HepG2 (cell line): ENCODE results near the gene SOST. TPM values are rescaled to one million over a fixed set of nuclear protein-coding genes. Genes with fewer than 3 reads are reported as not detected.
A peak's percentile ranks its signal among the peaks of the same experiment; 100 is the strongest.

Source experiments
- FOXK1 ChIP-seq: sonication (generic); formaldehyde crosslinking; IDR thresholded peaks from 2 replicates; pipeline ENCODE4 v1.4.0; 2020; ENCODE audit warnings: low read depth, missing genetic modification reagents, borderline replicate concordance
- HDAC2 ChIP-seq: sonication (generic); formaldehyde crosslinking; IDR thresholded peaks from 2 replicates; pipeline ENCODE4 v1.4.0; 2020; ENCODE audit warnings: missing genetic modification reagents
- HOXA7 ChIP-seq: sonication (generic); formaldehyde crosslinking; IDR thresholded peaks from 2 replicates; pipeline ENCODE4 v1.8.1; 2022; ENCODE audit warnings: mild to moderate bottlenecking, missing genetic modification reagents, moderate library complexity
- MIXL1 ChIP-seq: IDR thresholded peaks from 2 replicates; pipeline ENCODE4 v1.6.1; 2016
- NFYB ChIP-seq: sonication (generic); formaldehyde crosslinking; IDR thresholded peaks from 2 replicates; pipeline ENCODE4 v1.4.0; 2020; ENCODE audit warnings: missing genetic modification reagents
- RORA ChIP-seq: sonication (generic); formaldehyde crosslinking; IDR thresholded peaks from 2 replicates; pipeline ENCODE4 v1.5.0; 2020; ENCODE audit warnings: mild to moderate bottlenecking, missing genetic modification reagents, moderate library complexity
- SKI ChIP-seq: fragments of 450-650 bp; IDR thresholded peaks from one replicate; pipeline ENCODE4 v1.6.1; 2018; ENCODE audit warnings: mild to moderate bottlenecking; ENCODE audit not compliant: partially characterized antibody
- SP140L ChIP-seq: sonication (generic); formaldehyde crosslinking; IDR thresholded peaks from 2 replicates; pipeline ENCODE4 v1.4.0; 2020; ENCODE audit warnings: missing genetic modification reagents, borderline replicate concordance
- SRY ChIP-seq: sonication (generic); formaldehyde crosslinking; IDR thresholded peaks from 2 replicates; pipeline ENCODE4 v1.8.0; 2022; ENCODE audit warnings: mild to moderate bottlenecking, missing genetic modification reagents
- ZBTB7B ChIP-seq: sonication (generic); formaldehyde crosslinking; IDR thresholded peaks from 2 replicates; pipeline ENCODE4 v1.4.0; 2020; ENCODE audit warnings: missing genetic modification reagents
- ZNF10 ChIP-seq: sonication (generic); formaldehyde crosslinking; IDR thresholded peaks from 2 replicates; pipeline ENCODE4 v1.4.0; 2020; ENCODE audit warnings: mild to moderate bottlenecking, low read depth, missing genetic modification reagents, borderline replicate concordance
- ZNF33A ChIP-seq: sonication (generic); formaldehyde crosslinking; IDR thresholded peaks from 2 replicates; pipeline ENCODE4 v1.5.1; 2020; ENCODE audit warnings: missing genetic modification reagents, mild to moderate bottlenecking, moderate library complexity, borderline replicate concordance
- ZNF616 ChIP-seq: sonication (generic); formaldehyde crosslinking; IDR thresholded peaks from 2 replicates; pipeline ENCODE4 v1.5.0; 2020; ENCODE audit warnings: low read depth, mild to moderate bottlenecking, missing genetic modification reagents
- ZNF776 ChIP-seq: sonication (generic); formaldehyde crosslinking; IDR thresholded peaks from 2 replicates; pipeline ENCODE4 v1.4.0; 2020; ENCODE audit warnings: mild to moderate bottlenecking, missing genetic modification reagents
- ZNF883 ChIP-seq: sonication (generic); formaldehyde crosslinking; IDR thresholded peaks from 2 replicates; pipeline ENCODE4 v1.5.1; 2020; ENCODE audit warnings: mild to moderate bottlenecking, missing genetic modification reagents; ENCODE audit errors: not compliant biosample characterization
- ZSCAN21 ChIP-seq: sonication (generic); formaldehyde crosslinking; IDR thresholded peaks from 2 replicates; pipeline ENCODE4 v1.8.0; 2022; ENCODE audit warnings: mild to moderate bottlenecking, missing genetic modification reagents, moderate library complexity, borderline replicate concordance
- polyA plus RNA-seq, 8 experiments: library from polyadenylated mRNA; depleted of rRNA in 3 of 8; stranded (reverse) in 7 of 8; unstranded in 1 of 8; fragments of >200 nt; fragmentation: Illumina TruSeq in 4 of 8; extraction: Trizol in 4 of 8; gene quantifications; 2 replicates each; pipeline versions ENCODE4 v1.2.1 to v1.2.3, GENCODE V29; 2011 to 2016; ENCODE audit warnings: low read depth in 4 of 8, missing spikeins in 1 of 8, mixed read lengths in 1 of 8; ENCODE audit not compliant: insufficient read depth in 1 of 8
- total RNA-seq, 5 experiments: library from RNA; depleted of rRNA; stranded (reverse); fragments of >200 nt; fragmentation: Illumina TruSeq; extraction: Trizol; gene quantifications; 2 replicates each; pipeline ENCODE4 v1.2.3, GENCODE V29; 2016; ENCODE audit warnings: low read depth in 1 of 5
- TF ChIP-seq, protein P1 (sequence below): IDR thresholded peaks from 2 replicates; pipeline ENCODE4 v1.6.1; 2012; ENCODE audit warnings: low read depth, low read length, improper control_type of control experiment
- TF ChIP-seq, protein P2 (sequence below): sonication (generic); formaldehyde crosslinking; IDR thresholded peaks from 2 replicates; pipeline ENCODE4 v1.4.0; 2020; ENCODE audit warnings: low read depth, mild to moderate bottlenecking, missing genetic modification reagents
- TF ChIP-seq, protein P3 (sequence below): sonication (generic); formaldehyde crosslinking; IDR thresholded peaks from 2 replicates; pipeline ENCODE4 v1.4.0; 2020; ENCODE audit warnings: missing genetic modification reagents; ENCODE audit errors: not compliant biosample characterization
- TF ChIP-seq, protein P4 (sequence below): sonication (generic); formaldehyde crosslinking; IDR thresholded peaks from 2 replicates; pipeline ENCODE4 v1.5.1; 2020; ENCODE audit warnings: mild to moderate bottlenecking, missing genetic modification reagents, borderline replicate concordance

The SOST gene
- total and polyA plus RNA-seq, 2 of the 13 experiments (the other 11 are each of a cell fraction or from before 2014, with no cell fraction given), result not detected

DNA sequence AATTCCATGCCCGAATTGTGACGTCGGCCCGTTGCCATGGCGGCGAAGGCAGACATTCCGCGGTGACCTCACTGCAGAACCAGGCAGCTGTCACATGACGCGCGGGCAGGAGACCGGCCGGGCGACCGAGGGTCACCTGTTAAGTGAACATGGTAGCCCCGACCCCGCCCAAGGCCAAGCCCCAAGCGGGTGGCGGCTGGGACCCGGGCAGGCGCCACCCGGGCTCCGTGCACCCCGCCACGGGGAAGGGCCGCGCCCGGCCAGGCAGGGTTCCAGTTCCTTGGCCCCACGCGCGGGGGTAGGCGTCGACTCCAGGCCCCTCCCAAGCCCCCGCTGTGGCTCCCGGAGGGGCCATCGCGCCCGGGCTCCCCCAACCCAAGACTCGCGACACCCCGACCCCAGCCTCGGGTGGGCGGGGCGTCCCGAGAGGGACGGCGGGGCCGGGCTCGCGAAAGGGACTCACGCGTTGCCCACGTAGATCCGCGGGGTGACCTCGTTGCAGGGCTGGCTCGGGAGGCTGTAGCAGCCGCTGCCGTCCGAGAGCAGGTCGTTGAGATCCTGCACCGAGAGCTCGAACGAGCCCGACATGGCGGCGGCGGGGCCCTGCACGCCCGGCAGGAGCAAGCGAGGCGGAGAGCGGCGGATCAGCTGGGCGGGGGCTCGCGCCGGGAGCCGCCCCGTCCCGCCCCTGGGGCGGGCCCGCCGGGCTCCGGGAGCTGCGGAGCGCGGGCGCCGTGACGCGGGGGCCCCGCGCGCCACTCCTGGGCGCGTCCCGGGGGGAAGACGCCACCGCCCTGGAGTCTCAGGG is 19.9 kb upstream of the SOST start, which contains the start of gene DUSP3 (continued):
- TF ChIP-seq ZNF616 (CRISPR knock-in tag) (no peak; the same call in 1 of the 2 replicates), ZNF10 (CRISPR knock-in tag) (no peak), FOXK1 (CRISPR knock-in tag) (peak; percentile 51; the same call in 1 of the 2 replicates), ZNF776 (CRISPR knock-in tag) (peak; percentile 44; the same call in 1 of the 2 replicates), RORA (no peak), NFYB (CRISPR knock-in tag) (no peak; the same call in 1 of the 2 replicates), MIXL1 (no peak), SKI (peak; percentile 51), HDAC2 (no peak; the same call in 1 of the 2 replicates), HOXA7 (no peak), ZSCAN21 (peak; percentile 95), SP140L (peak; percentile 49; the same call in 1 of the 2 replicates), ZNF883 (CRISPR knock-in tag) (peak; percentile 62), ZNF33A (no peak), ZBTB7B (CRISPR knock-in tag) (peak; percentile 23), SRY (peak; percentile 93)
- TF ChIP-seq, protein P1, sequence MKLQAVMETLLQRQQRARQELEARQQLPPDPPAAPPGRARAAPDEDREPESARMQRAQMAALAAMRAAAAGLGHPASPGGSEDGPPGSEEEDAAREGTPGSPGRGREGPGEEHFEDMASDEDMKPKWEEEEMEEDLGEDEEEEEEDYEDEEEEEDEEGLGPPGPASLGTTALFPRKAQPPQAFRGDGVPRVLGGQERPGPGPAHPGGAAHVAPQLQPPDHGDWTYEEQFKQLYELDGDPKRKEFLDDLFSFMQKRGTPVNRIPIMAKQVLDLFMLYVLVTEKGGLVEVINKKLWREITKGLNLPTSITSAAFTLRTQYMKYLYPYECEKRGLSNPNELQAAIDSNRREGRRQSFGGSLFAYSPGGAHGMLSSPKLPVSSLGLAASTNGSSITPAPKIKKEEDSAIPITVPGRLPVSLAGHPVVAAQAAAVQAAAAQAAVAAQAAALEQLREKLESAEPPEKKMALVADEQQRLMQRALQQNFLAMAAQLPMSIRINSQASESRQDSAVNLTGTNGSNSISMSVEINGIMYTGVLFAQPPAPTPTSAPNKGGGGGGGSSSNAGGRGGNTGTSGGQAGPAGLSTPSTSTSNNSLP, result no peak; the same call in 1 of the 2 replicates
- TF ChIP-seq, protein P2, sequence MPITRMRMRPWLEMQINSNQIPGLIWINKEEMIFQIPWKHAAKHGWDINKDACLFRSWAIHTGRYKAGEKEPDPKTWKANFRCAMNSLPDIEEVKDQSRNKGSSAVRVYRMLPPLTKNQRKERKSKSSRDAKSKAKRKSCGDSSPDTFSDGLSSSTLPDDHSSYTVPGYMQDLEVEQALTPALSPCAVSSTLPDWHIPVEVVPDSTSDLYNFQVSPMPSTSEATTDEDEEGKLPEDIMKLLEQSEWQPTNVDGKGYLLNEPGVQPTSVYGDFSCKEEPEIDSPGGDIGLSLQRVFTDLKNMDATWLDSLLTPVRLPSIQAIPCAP (CRISPR knock-in tag), result no peak; the same call in 1 of the 2 replicates
- TF ChIP-seq, protein P3, sequence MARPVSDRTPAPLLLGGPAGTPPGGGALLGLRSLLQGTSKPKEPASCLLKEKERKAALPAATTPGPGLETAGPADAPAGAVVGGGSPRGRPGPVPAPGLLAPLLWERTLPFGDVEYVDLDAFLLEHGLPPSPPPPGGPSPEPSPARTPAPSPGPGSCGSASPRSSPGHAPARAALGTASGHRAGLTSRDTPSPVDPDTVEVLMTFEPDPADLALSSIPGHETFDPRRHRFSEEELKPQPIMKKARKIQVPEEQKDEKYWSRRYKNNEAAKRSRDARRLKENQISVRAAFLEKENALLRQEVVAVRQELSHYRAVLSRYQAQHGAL (CRISPR knock-in tag), result no peak
- TF ChIP-seq, protein P4, sequence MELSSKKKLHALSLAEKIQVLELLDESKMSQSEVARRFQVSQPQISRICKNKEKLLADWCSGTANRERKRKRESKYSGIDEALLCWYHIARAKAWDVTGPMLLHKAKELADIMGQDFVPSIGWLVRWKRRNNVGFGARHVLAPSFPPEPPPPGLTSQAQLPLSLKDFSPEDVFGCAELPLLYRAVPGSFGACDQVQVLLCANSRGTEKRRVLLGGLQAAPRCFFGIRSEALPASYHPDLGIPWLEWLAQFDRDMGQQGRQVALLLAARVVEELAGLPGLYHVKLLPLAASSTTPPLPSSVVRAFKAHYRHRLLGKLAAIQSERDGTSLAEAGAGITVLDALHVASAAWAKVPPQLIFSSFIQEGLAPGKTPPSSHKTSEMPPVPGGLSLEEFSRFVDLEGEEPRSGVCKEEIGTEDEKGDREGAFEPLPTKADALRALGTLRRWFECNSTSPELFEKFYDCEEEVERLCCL, result peak; percentile 56; the same call in 1 of the 2 replicates
